Vagina (tissue), 2 donors: ENCODE results near the gene RPS8.

Experiments
- CTCF ChIP-seq, 3 experiments: fragments of 450-650 bp in 2 of 3; fragments of 200-600 bp in 1 of 3; sonication (generic) in 1 of 3; IDR thresholded peaks; one replicate each; pipeline ENCODE4 v1.5.1; 2017 to 2019; ENCODE audit warnings: antibody characterized with exemption in 3 of 3, mild to moderate bottlenecking in 2 of 3, moderate library complexity in 2 of 3
- POLR2A ChIP-seq, 2 donors: fragments of 450-650 bp; IDR thresholded peaks; one replicate each; pipeline ENCODE4 v1.6.1; 2017; ENCODE audit warnings: antibody characterized with exemption in 2 of 2, mild to moderate bottlenecking in 2 of 2, moderate library complexity in 2 of 2

- TF ChIP-seq POLR2A (IDR thresholded peaks at IDR 0.05) (no peak), CTCF (IDR thresholded peaks at IDR 0.05) (no peak)
These were observed 34.9 kb downstream of the RPS8 start for GRCh38 chr1:44810101-44810761.
